ENCODE data around the gene NPAS4. TPM values are rescaled to one million over a fixed set of nuclear protein-coding genes. Genes with fewer than 3 reads are reported as not detected.

NPAS4 gene
- total and polyA plus RNA-seq, 2 donors: 0.05 TPM; not detected in 1

DNA sequence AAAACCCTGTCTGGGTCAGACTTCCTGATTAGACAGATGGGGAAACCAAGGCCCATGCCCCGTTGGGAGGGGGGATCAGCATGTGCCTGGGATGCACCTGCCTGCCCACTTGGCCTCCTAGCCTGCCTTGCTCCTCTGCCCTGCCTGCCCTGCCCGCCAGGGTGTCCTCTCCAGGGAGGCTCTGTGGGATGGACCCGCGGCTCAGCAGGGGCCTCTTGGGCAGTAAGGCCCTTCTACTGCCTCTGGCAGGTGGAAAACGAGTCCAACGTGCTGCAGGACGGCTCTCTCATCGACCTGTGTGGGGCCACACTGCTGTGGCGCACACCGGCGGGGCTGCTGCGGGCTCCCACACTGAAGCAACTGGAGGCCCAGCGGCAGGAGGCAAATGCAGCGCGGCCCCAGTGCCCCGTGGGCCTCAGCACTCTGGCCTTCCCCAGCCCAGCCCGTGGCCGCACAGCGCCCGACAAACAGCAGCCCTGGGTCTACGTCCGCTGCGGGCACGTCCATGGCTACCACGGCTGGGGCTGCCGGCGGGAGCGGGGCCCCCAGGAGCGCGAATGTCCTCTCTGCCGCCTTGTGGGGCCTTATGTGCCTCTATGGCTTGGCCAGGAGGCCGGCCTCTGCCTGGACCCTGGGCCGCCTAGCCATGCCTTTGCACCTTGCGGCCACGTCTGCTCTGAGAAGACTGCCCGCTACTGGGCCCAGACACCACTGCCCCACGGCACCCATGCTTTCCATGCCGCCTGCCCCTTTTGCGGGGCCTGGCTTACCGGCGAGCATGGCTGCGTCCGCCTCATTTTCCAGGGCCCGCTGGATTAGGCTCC, 54.7 kb downstream of the NPAS4 start:
- H3K36me3 ChIP-seq (ENCODE audit: control insufficient read depth in 2 of 2, insufficient read depth in 2 of 2, low read length in 1 of 2): peaks cover 0 to 2% of the 10 kb centered on the region in 2 donors
- DNase-seq (ENCODE audit: low read depth in 6 of 9, low spot score in 9 of 9): no peak

More for the DNA sequence above, 54.7 kb downstream of the NPAS4 start:
- Histone ChIP-seq H3K9me3 (ENCODE audit: control insufficient read depth in 2 of 2, insufficient read depth in 1 of 2, low read length in 1 of 2) (no peaks in the 10 kb centered on the region), H3K4me1 (ENCODE audit: control insufficient read depth in 2 of 2, insufficient read depth in 2 of 2, low read length in 2 of 2) (peaks cover 7 to 13% of the 10 kb centered on the region in 2 donors), H3K27me3 (ENCODE audit: control insufficient read depth in 2 of 2, insufficient read depth in 1 of 2, low read length in 1 of 2) (no peaks in the 10 kb centered on the region), H3K27ac (ENCODE audit: low read depth in 1 of 2, low read length in 1 of 2) (no peak overlapping the region), H3K4me3 (ENCODE audit: low read length in 2 of 2) (no peak overlapping the region)
- 98% methylated on average over 44 of the region's 44 CpGs for WGBS

Other genes with a start within 250 kb of the NPAS4 start
- gene KLC2, start 163.3 kb upstream of the NPAS4 start, total RNA-seq: 12.6 TPM
- gene KLC2, start 163.3 kb upstream of the NPAS4 start, polyA plus RNA-seq: 36.5 TPM
- 80.8 TPM for gene RAB1B, start 152.4 kb upstream of the NPAS4 start, total RNA-seq
- gene RAB1B, start 152.4 kb upstream of the NPAS4 start, polyA plus RNA-seq: 105 TPM
- 1.6 TPM for gene CNIH2, start 142.9 kb upstream of the NPAS4 start, total RNA-seq
- 1.6 TPM for gene CNIH2, start 142.9 kb upstream of the NPAS4 start, polyA plus RNA-seq
- 44.2 TPM for gene YIF1A, start 131.9 kb upstream of the NPAS4 start, total RNA-seq
- gene YIF1A, start 131.9 kb upstream of the NPAS4 start, polyA plus RNA-seq: 57.3 TPM
- gene TMEM151A, start 129.1 kb upstream of the NPAS4 start, total RNA-seq: not detected
- gene TMEM151A, start 129.1 kb upstream of the NPAS4 start, polyA plus RNA-seq: 0.02 TPM
- 3.0 TPM for gene CD248, start 104.0 kb upstream of the NPAS4 start, total RNA-seq
- gene CD248, start 104.0 kb upstream of the NPAS4 start, polyA plus RNA-seq: 7.7 TPM
- gene RIN1, start 84.6 kb upstream of the NPAS4 start, total RNA-seq: 1.1 TPM
- 5.8 TPM for gene RIN1, start 84.6 kb upstream of the NPAS4 start, polyA plus RNA-seq
- 43.1 TPM for gene BRMS1, start 75.9 kb upstream of the NPAS4 start, total RNA-seq
- gene BRMS1, start 75.9 kb upstream of the NPAS4 start, polyA plus RNA-seq: 63.0 TPM
- 9.9 TPM for gene B4GAT1, start 73.4 kb upstream of the NPAS4 start, total RNA-seq
- gene B4GAT1, start 73.4 kb upstream of the NPAS4 start, polyA plus RNA-seq: 10.3 TPM
- gene SLC29A2, start 49.3 kb upstream of the NPAS4 start, total RNA-seq: 1.6 TPM
- gene SLC29A2, start 49.3 kb upstream of the NPAS4 start, polyA plus RNA-seq: 14.2 TPM
- gene MRPL11, start 17.8 kb downstream of the NPAS4 start, total RNA-seq: 84.3 TPM
- 45.3 TPM for gene MRPL11, start 17.8 kb downstream of the NPAS4 start, polyA plus RNA-seq
- gene PELI3, start 45.9 kb downstream of the NPAS4 start, total RNA-seq: 1.5 TPM
- 2.4 TPM for gene PELI3, start 45.9 kb downstream of the NPAS4 start, polyA plus RNA-seq
- gene DPP3, start 59.4 kb downstream of the NPAS4 start, total RNA-seq: 36.4 TPM
- 23.2 TPM for gene DPP3, start 59.4 kb downstream of the NPAS4 start, polyA plus RNA-seq
- gene BBS1, start 89.6 kb downstream of the NPAS4 start, total RNA-seq: 11.0 TPM
- gene BBS1, start 89.6 kb downstream of the NPAS4 start, polyA plus RNA-seq: 14.1 TPM
- 4.9 TPM for gene ZDHHC24, start 125.0 kb downstream of the NPAS4 start, total RNA-seq
- 11.3 TPM for gene ZDHHC24, start 125.0 kb downstream of the NPAS4 start, polyA plus RNA-seq
- gene ACTN3, start 125.9 kb downstream of the NPAS4 start, total RNA-seq: 0.05 TPM
- gene ACTN3, start 125.9 kb downstream of the NPAS4 start, polyA plus RNA-seq: 0.05 TPM
- gene CTSF, start 147.6 kb downstream of the NPAS4 start, total RNA-seq: 4.7 TPM
- 17.6 TPM for gene CTSF, start 147.6 kb downstream of the NPAS4 start, polyA plus RNA-seq
- gene CCDC87, start 172.0 kb downstream of the NPAS4 start, total RNA-seq: 0.14 TPM
- 0.23 TPM for gene CCDC87, start 172.0 kb downstream of the NPAS4 start, polyA plus RNA-seq
- 33.9 TPM for gene CCS, start 172.2 kb downstream of the NPAS4 start, total RNA-seq
- gene CCS, start 172.2 kb downstream of the NPAS4 start, polyA plus RNA-seq: 173 TPM
- 27.2 TPM for gene RBM14, start 195.6 kb downstream of the NPAS4 start, total RNA-seq
- gene RBM14, start 195.6 kb downstream of the NPAS4 start, polyA plus RNA-seq: 70.4 TPM
- gene RBM4, start 217.7 kb downstream of the NPAS4 start, total RNA-seq: 147 TPM
- 121 TPM for gene RBM4, start 217.7 kb downstream of the NPAS4 start, polyA plus RNA-seq

All from thymus (tissue), 11 donors.